ENCODE measurements around the gene G6PC1.
"Not testable (repeated sequence)": the region's sequence is repeated elsewhere in the genome, so short reads cannot be mapped to it uniquely, and the experiment has no call there.

Gene G6PC1

GRCh38 chr17:42900460-42901331 lies at the start of gene G6PC1:
G6PC1 (plus strand) TSS chr17:42900799; CDS start chr17:42900877, 78 bp downstream.
- H3K4me3 ChIP-seq (ENCODE audit: low read length) = no peak within 1 kb of the TSS
- DNase-seq (ENCODE audit: low read depth) = no peak
- TF ChIP-seq, protein P1, sequence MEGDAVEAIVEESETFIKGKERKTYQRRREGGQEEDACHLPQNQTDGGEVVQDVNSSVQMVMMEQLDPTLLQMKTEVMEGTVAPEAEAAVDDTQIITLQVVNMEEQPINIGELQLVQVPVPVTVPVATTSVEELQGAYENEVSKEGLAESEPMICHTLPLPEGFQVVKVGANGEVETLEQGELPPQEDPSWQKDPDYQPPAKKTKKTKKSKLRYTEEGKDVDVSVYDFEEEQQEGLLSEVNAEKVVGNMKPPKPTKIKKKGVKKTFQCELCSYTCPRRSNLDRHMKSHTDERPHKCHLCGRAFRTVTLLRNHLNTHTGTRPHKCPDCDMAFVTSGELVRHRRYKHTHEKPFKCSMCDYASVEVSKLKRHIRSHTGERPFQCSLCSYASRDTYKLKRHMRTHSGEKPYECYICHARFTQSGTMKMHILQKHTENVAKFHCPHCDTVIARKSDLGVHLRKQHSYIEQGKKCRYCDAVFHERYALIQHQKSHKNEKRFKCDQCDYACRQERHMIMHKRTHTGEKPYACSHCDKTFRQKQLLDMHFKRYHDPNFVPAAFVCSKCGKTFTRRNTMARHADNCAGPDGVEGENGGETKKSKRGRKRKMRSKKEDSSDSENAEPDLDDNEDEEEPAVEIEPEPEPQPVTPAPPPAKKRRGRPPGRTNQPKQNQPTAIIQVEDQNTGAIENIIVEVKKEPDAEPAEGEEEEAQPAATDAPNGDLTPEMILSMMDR (conservative IDR thresholded peaks at IDR 0.05; ENCODE audit: low read length) = no peak

GRCh38 chr17:42850954-42851353 lies 49.6 kb upstream of the G6PC1 start, which contains the start of gene AOC3:
AOC3 (plus strand) TSS chr17:42851199; CDS start chr17:42851344, 145 bp downstream.
- no peak within 1 kb of the TSS for H3K4me3 ChIP-seq (ENCODE audit: low read length)
- TF ChIP-seq, protein P1 (conservative IDR thresholded peaks at IDR 0.05; ENCODE audit: low read length) = no peak
- DNase-seq (ENCODE audit: low read depth) = no peak

- not testable (repeated sequence) for DNase-seq (ENCODE audit: low read depth); H3K4me3 ChIP-seq (ENCODE audit: low read length)
These were observed 49.0 kb upstream of the G6PC1 start for GRCh38 chr17:42851371-42852240.

DNA sequence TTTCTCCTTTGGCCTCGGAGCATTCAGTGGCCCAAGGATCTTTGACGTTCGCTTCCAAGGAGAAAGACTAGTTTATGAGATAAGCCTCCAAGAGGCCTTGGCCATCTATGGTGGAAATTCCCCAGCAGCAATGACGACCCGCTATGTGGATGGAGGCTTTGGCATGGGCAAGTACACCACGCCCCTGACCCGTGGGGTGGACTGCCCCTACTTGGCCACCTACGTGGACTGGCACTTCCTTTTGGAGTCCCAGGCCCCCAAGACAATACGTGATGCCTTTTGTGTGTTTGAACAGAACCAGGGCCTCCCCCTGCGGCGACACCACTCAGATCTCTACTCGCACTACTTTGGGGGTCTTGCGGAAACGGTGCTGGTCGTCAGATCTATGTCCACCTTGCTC lies 48.2 kb upstream of the G6PC1 start:
- no peak for DNase-seq (ENCODE audit: low read depth)
- TF ChIP-seq, protein P1 (conservative IDR thresholded peaks at IDR 0.05; ENCODE audit: low read length) = no peak
- no peak overlapping the region for H3K4me3 ChIP-seq (ENCODE audit: low read length)

- H3K4me3 ChIP-seq (ENCODE audit: low read length) = no peak overlapping the region
- no peak for DNase-seq (ENCODE audit: low read depth)
- TF ChIP-seq, protein P1 (conservative IDR thresholded peaks at IDR 0.05; ENCODE audit: low read length) = no peak
These were observed 47.6 kb upstream of the G6PC1 start for GRCh38 chr17:42853004-42853403.

- no peak overlapping the region for H3K4me3 ChIP-seq (ENCODE audit: low read length)
- TF ChIP-seq, protein P1 (conservative IDR thresholded peaks at IDR 0.05; ENCODE audit: low read length) = no peak
These were observed 47.0 kb upstream of the G6PC1 start for GRCh38 chr17:42853597-42853967.

DNA sequence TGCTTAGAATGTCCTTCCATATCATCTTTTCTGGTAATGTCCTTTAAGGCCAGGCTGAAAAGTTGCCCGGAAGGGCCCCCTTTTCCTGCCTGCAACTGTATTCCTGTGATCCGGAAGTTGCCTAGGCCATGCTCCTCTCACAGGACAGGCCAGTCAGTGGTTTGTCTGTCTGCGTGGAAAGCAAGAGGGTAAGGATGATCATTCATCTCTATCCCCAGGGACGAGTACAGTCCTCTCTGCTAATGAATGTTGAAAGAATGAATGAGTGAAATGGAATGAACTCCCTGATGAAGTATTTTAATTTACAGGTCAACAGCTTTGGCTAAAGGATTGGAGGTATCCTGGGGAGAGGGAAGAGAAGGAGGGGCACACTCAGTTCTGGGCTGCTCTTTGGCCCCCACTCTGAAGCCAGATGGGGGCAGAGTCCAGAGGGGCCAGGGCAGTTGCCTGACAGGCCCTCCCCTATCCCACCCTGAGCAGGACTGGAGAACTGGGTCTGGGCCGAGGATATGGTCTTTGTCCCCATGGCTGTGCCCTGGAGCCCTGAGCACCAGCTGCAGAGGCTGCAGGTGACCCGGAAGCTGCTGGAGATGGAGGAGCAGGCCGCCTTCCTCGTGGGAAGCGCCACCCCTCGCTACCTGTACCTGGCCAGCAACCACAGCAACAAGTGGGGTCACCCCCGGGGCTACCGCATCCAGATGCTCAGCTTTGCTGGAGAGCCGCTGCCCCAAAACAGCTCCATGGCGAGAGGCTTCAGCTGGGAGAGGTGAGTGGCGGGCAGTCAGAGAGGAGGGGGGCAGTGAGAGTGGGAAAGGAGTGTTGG lies 46.4 kb upstream of the G6PC1 start:
- DNase-seq (ENCODE audit: low read depth) = no peak
- H3K4me3 ChIP-seq (ENCODE audit: low read length) = no peak overlapping the region
- TF ChIP-seq, protein P1 (conservative IDR thresholded peaks at IDR 0.05; ENCODE audit: low read length) = no peak

More at GRCh38 chr17:42853597-42853967, 47.0 kb upstream of the G6PC1 start:
- DNase-seq (ENCODE audit: low read depth) = no peak

Measured in AG10803 (cell line).